Measurements from ENCODE around the gene FLNB.

Gene FLNB

GRCh38 chr3:58112185-58112535 is 103.9 kb downstream of the FLNB start:
- DNase-seq, result no peak

GRCh38 chr3:58115175-58115574 is 107.0 kb downstream of the FLNB start:
- no peak for DNase-seq

GRCh38 chr3:58116161-58116955 is 108.1 kb downstream of the FLNB start:
- DNase-seq, result peak; percentile 9

- DNase-seq, result no peak
Measured at GRCh38 chr3:58116985-58117384, 108.8 kb downstream of the FLNB start.

- DNase-seq, result no peak
Measured at GRCh38 chr3:58117561-58118181, 109.4 kb downstream of the FLNB start.

GRCh38 chr3:58119186-58119585 is 111.0 kb downstream of the FLNB start:
- DNase-seq, result no peak

- DNase-seq, result no peak
Measured at GRCh38 chr3:58120075-58120812, 112.0 kb downstream of the FLNB start.

- DNase-seq, result no peak
Measured at GRCh38 chr3:58121183-58121582, 113.0 kb downstream of the FLNB start.

GRCh38 chr3:58122936-58123700 is 114.9 kb downstream of the FLNB start:
- no peak for DNase-seq

- no peak for DNase-seq
Measured at GRCh38 chr3:58124387-58124786, 116.2 kb downstream of the FLNB start.

- no peak for DNase-seq
Measured at GRCh38 chr3:58129041-58129770, 121.0 kb downstream of the FLNB start.

GRCh38 chr3:58130591-58130990 is 122.4 kb downstream of the FLNB start:
- DNase-seq, result no peak

GRCh38 chr3:58131101-58131825 is 123.0 kb downstream of the FLNB start:
- DNase-seq, result no peak

GRCh38 chr3:58132850-58133249 is 124.6 kb downstream of the FLNB start:
- no peak for DNase-seq

- DNase-seq, result no peak
Measured at GRCh38 chr3:58134468-58134867, 126.2 kb downstream of the FLNB start.

GRCh38 chr3:58135712-58136543 is 127.7 kb downstream of the FLNB start:
- DNase-seq, result no peak

- no peak for DNase-seq
Measured at GRCh38 chr3:58137306-58137705, 129.1 kb downstream of the FLNB start.

GRCh38 chr3:58141766-58142345 is 133.6 kb downstream of the FLNB start:
- no peak for DNase-seq

GRCh38 chr3:58143417-58144055 is 135.3 kb downstream of the FLNB start:
- DNase-seq, result no peak

Data from stimulated activated CD4-positive, alpha-beta T cell treated with anti-CD3 and anti-CD28 coated beads, Interleukin-1b, Interleukin-23, amount 100 ng/mL, for 48 hours (primary cell).